GM12878 (cell line): ENCODE measurements around the gene PRKCQ. TPM values are rescaled to one million over a fixed set of nuclear protein-coding genes. Genes with fewer than 3 reads are reported as not detected.

Experiments used
- ATAC-seq: fragments of 200-7000 bp; cut with Tn5 transposase; 3 replicates; pipeline ENCODE4 v1.9.1; 2020; ENCODE audit warnings: mild to moderate bottlenecking, moderate library complexity
- BruUV-seq: library from RNA; stranded (reverse); fragments of 400-500 nt; replicated peaks from 2 replicates; lab custom pipeline; 2021; lab: Mats Ljungman, UMichigan
- CTCF ChIA-PET: fragments of 300-600 bp; sonication (Branson Sonifier 250); formaldehyde crosslinking; extraction: SDS; loops from one replicate; lab custom pipeline; 2021; ENCODE audit warnings: inconsistent platforms; lab: Yijun Ruan, JAX
- POLR2A ChIA-PET: fragments of 350-600 bp; formaldehyde crosslinking; extraction: SDS; loops from one replicate; lab custom pipeline; 2021; ENCODE audit warnings: inconsistent platforms; lab: Charles Lee
- RAD21 ChIA-PET: fragments of 300-600 bp; sonication (Branson Sonifier 250); formaldehyde crosslinking; loops from one replicate; lab custom pipeline; 2023; ENCODE audit warnings: antibody characterized with exemption; ENCODE audit not compliant: unreplicated experiment; lab: Charles Lee
- SMC1A ChIA-PET: fragments of 300-600 bp; sonication (Branson Sonifier 250); formaldehyde crosslinking; loops from one replicate; lab custom pipeline; 2023; ENCODE audit not compliant: unreplicated experiment, uncharacterized antibody; lab: Charles Lee
- DNase-seq: peaks from one replicate; pipeline ENCODE4 v3.0.0-alpha.2; 2011; ENCODE audit warnings: low read depth, low spot score
- FAIRE-seq: peaks from 3 replicates; lab custom pipeline; 2011; peaks lifted over from hg19 to GRCh38; lab: Jason Lieb, UNC
- H2AFZ ChIP-seq: 2 replicates; pipeline ENCODE4 v1.6.0; 2011; ENCODE audit warnings: low read depth, low read length, control low read depth; ENCODE audit not compliant: control insufficient read depth
- H3K27ac ChIP-seq: 2 replicates; pipeline ENCODE4 v1.5.1; 2011; ENCODE audit warnings: control low read depth; ENCODE audit not compliant: control insufficient read depth, insufficient read depth
- H3K27me3 ChIP-seq, 2 experiments: replicated peaks in 1 of 2; 2 replicates each; pipeline versions ENCODE4 v1.6.0 to v1.6.1; 2011; ENCODE audit warnings: low read length in 1 of 2; ENCODE audit not compliant: control insufficient read depth in 2 of 2, insufficient read depth in 2 of 2
- H3K36me3 ChIP-seq, 2 experiments: 2 replicates each; pipeline ENCODE4 v1.5.1; 2011; ENCODE audit warnings: low read length in 1 of 2; ENCODE audit not compliant: control insufficient read depth in 2 of 2, insufficient read depth in 2 of 2
- H3K4me1 ChIP-seq: 2 replicates; pipeline ENCODE4 v1.6.1; 2011; ENCODE audit warnings: mild to moderate bottlenecking, low read length, moderate library complexity, mixed read lengths; ENCODE audit not compliant: control insufficient read depth, insufficient read depth
- H3K4me2 ChIP-seq: 2 replicates; pipeline ENCODE4 v1.6.0; 2011; ENCODE audit warnings: control low read depth; ENCODE audit not compliant: control insufficient read depth, insufficient read depth
- H3K4me3 ChIP-seq: fragments of 200-600 bp; sonication (generic); 2 replicates; pipeline ENCODE4 v1.5.1; 2016
- H3K79me2 ChIP-seq: 2 replicates; pipeline ENCODE4 v1.6.0; 2011; ENCODE audit warnings: low read length; ENCODE audit not compliant: control insufficient read depth, insufficient read depth
- H3K9ac ChIP-seq: 2 replicates; pipeline ENCODE4 v1.8.0; 2011; ENCODE audit warnings: low read length, control low read depth, mixed read lengths; ENCODE audit not compliant: control insufficient read depth, insufficient read depth
- H3K9me3 ChIP-seq: replicated peaks from 3 replicates; pipeline ENCODE4 v1.5.1; 2011; ENCODE audit warnings: mild to moderate bottlenecking, low read length; ENCODE audit not compliant: control insufficient read depth, insufficient read depth
- H4K20me1 ChIP-seq: 2 replicates; pipeline ENCODE4 v1.6.0; 2011; ENCODE audit not compliant: control insufficient read depth, insufficient read depth
- WGBS: methylation state at CpG from one replicate; pipeline ENCODE4 v1.1.6; 2016; ENCODE audit warnings: low lambda C conversion rate; ENCODE audit not compliant: insufficient replicate concordance, insufficient coverage; ENCODE audit errors: missing lambda C conversion rate; 5-methylcytosine and 5-hydroxymethylcytosine counted together
- in situ Hi-C: fragments of 300-500 bp; cut with MboI; formaldehyde crosslinking; loops from 9 replicates; pipeline ENCODE4 v1.14.3; 2018; ENCODE audit warnings: mixed read lengths
- intact Hi-C: fragments of 100-400 bp; cut with micrococcal nuclease; formaldehyde crosslinking; loops from one replicate; pipeline ENCODE4 v1.14.2; 2022; ENCODE audit not compliant: unreplicated experiment
- polyA plus RNA-seq, 11 experiments: library from polyadenylated mRNA; depleted of rRNA in 4 of 11; unstranded in 6 of 11; stranded (reverse) in 5 of 11; fragments of >200 nt; fragmentation: Nextera tagmentation in 4 of 11; fragmentation: Illumina TruSeq in 1 of 11; extraction: Ambion mirVana in 4 of 11; extraction: Trizol in 1 of 11; gene quantifications; 1 replicate in 1 of 11; 2 replicates in 10 of 11; pipeline versions ENCODE4 v1.2.1 to v1.2.3, GENCODE V29; 2011 to 2016; ENCODE audit warnings: inconsistent platforms in 2 of 11, missing spikeins in 2 of 11, low read depth in 1 of 11
- total RNA-seq, 4 experiments: library from RNA; depleted of rRNA in 3 of 4; stranded (reverse); fragments of >200 nt in 3 of 4; fragmentation: Illumina TruSeq in 1 of 4; extraction: Trizol in 1 of 4; gene quantifications; 2 replicates each; pipeline versions ENCODE4 v1.2.1 to v1.2.3, GENCODE V29; 2013 to 2021
- TF ChIP-seq, protein P1 (sequence below), 3 experiments: IDR thresholded peaks in 2 of 3; conservative IDR thresholded peaks in 1 of 3; 2 replicates each; pipeline ENCODE4 v1.5.1; 2011; ENCODE audit warnings: low read depth in 3 of 3, low read length in 3 of 3, mild to moderate bottlenecking in 3 of 3, control low read depth in 2 of 3, moderate library complexity in 2 of 3, inconsistent platforms in 1 of 3, mixed read lengths in 1 of 3; ENCODE audit not compliant: control insufficient read depth in 2 of 3, insufficient read depth in 1 of 3; ENCODE audit errors: extremely low read depth in 1 of 3
- TF ChIP-seq, protein P2 (sequence below): fragments of 450-650 bp; IDR thresholded peaks from 2 replicates; pipeline ENCODE4 v1.6.1; 2018; ENCODE audit warnings: mild to moderate bottlenecking, low read depth, moderate library complexity; ENCODE audit not compliant: partially characterized antibody
- TF ChIP-seq, protein P3 (sequence below): IDR thresholded peaks from 2 replicates; pipeline ENCODE4 v1.6.1; 2012; ENCODE audit warnings: mild to moderate bottlenecking, low read depth, low read length
- TF ChIP-seq, protein P4 (sequence below): fragments of 450-650 bp; formaldehyde crosslinking; IDR thresholded peaks from 2 replicates; pipeline ENCODE4 v1.5.0; 2022; ENCODE audit warnings: mild to moderate bottlenecking, missing genetic modification characterization
- TF ChIP-seq, protein P5 (sequence below): fragments of 450-650 bp; IDR thresholded peaks from 2 replicates; pipeline ENCODE4 v1.6.1; 2017; ENCODE audit warnings: mild to moderate bottlenecking, moderate library complexity

The PRKCQ gene
- total and polyA plus RNA-seq, 10 of the 15 experiments (the other 5 are each of a cell fraction or from before 2014, with no cell fraction given), result 0.26 to 8.9 (median 0.98) TPM

DNA sequence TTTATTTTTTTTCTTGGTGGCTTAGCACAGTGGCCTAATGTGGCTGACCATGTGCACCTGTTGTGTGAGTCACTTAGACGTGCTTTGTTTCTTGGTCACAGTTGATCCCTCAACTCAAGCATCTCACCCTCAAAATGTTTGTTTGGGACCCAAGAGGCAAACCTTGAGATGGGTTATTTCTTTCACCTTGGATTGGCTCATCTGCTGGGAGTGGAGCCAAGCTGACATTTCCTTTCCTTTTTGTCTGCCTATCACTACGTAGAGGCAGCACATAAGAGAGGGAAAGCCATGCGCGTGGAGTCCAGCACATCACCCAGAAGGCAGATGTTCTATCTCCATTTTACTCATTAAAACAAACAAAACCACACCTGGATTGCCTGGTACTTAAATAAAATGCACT lies 6.4 kb upstream of the PRKCQ start:
- ChIA-PET CTCF (interaction anchor here (0.8 to 1.5 kb wide), 6 partner anchors 9 to 140 kb away, joined by 3 to 7 read pairs (median 4); no protein-coding TSS in a partner anchor), SMC1A (interaction anchor here (0.7 to 1.5 kb wide), 6 partner anchors 25 to 141 kb away, joined by 3 to 4 read pairs (median 3); no protein-coding TSS in a partner anchor), RAD21 (no interaction called here), POLR2A (interaction anchor here (0.5 to 0.6 kb wide), 2 partner anchors 25 to 824 kb away, joined by 3 read pairs; partner anchors contain the start of gene SFMBT2)
- no peak overlapping the region for H3K4me3 ChIP-seq
- DNase-seq (no peak), ATAC-seq (no peak), FAIRE-seq (no peak)
- intact Hi-C loops, result loop anchor here (10.0 kb wide), 1 partner anchor 142 kb away; no protein-coding TSS in a partner anchor
- H3K9ac ChIP-seq, result no peak overlapping the region
- no peaks in the 10 kb centered on the region for H3K4me1 ChIP-seq
- no peak overlapping the region for H2AFZ ChIP-seq
- no peaks in the 10 kb centered on the region; a peak in 1 of 4 replicates for H3K27me3 ChIP-seq
- no TSS peak for BruUV-seq
- H3K79me2 ChIP-seq, result no peaks in the 10 kb centered on the region
- H3K4me2 ChIP-seq, result no peak overlapping the region
- WGBS, result 59% methylated on average over 4 of the region's 4 CpGs
- H3K9me3 ChIP-seq, result no peaks in the 10 kb centered on the region
- no peaks in the 10 kb centered on the region for H3K36me3 ChIP-seq
- no peak overlapping the region for H3K27ac ChIP-seq
- in situ Hi-C loops, result no loop called here
- H4K20me1 ChIP-seq, result no peaks in the 10 kb centered on the region
- TF ChIP-seq, protein P1, sequence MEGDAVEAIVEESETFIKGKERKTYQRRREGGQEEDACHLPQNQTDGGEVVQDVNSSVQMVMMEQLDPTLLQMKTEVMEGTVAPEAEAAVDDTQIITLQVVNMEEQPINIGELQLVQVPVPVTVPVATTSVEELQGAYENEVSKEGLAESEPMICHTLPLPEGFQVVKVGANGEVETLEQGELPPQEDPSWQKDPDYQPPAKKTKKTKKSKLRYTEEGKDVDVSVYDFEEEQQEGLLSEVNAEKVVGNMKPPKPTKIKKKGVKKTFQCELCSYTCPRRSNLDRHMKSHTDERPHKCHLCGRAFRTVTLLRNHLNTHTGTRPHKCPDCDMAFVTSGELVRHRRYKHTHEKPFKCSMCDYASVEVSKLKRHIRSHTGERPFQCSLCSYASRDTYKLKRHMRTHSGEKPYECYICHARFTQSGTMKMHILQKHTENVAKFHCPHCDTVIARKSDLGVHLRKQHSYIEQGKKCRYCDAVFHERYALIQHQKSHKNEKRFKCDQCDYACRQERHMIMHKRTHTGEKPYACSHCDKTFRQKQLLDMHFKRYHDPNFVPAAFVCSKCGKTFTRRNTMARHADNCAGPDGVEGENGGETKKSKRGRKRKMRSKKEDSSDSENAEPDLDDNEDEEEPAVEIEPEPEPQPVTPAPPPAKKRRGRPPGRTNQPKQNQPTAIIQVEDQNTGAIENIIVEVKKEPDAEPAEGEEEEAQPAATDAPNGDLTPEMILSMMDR (IDR thresholded peaks at IDR 0.05 in 2 of 3, conservative IDR thresholded peaks at IDR 0.05 in 1 of 3; ENCODE audit: control insufficient read depth in 2 of 3, extremely low read depth in 1 of 3, insufficient read depth in 1 of 3, low read depth in 3 of 3, low read length in 3 of 3), result no peak
- TF ChIP-seq, protein P2, sequence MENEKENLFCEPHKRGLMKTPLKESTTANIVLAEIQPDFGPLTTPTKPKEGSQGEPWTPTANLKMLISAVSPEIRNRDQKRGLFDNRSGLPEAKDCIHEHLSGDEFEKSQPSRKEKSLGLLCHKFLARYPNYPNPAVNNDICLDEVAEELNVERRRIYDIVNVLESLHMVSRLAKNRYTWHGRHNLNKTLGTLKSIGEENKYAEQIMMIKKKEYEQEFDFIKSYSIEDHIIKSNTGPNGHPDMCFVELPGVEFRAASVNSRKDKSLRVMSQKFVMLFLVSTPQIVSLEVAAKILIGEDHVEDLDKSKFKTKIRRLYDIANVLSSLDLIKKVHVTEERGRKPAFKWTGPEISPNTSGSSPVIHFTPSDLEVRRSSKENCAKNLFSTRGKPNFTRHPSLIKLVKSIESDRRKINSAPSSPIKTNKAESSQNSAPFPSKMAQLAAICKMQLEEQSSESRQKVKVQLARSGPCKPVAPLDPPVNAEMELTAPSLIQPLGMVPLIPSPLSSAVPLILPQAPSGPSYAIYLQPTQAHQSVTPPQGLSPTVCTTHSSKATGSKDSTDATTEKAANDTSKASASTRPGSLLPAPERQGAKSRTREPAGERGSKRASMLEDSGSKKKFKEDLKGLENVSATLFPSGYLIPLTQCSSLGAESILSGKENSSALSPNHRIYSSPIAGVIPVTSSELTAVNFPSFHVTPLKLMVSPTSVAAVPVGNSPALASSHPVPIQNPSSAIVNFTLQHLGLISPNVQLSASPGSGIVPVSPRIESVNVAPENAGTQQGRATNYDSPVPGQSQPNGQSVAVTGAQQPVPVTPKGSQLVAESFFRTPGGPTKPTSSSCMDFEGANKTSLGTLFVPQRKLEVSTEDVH, result no peak
- TF ChIP-seq, protein P3, sequence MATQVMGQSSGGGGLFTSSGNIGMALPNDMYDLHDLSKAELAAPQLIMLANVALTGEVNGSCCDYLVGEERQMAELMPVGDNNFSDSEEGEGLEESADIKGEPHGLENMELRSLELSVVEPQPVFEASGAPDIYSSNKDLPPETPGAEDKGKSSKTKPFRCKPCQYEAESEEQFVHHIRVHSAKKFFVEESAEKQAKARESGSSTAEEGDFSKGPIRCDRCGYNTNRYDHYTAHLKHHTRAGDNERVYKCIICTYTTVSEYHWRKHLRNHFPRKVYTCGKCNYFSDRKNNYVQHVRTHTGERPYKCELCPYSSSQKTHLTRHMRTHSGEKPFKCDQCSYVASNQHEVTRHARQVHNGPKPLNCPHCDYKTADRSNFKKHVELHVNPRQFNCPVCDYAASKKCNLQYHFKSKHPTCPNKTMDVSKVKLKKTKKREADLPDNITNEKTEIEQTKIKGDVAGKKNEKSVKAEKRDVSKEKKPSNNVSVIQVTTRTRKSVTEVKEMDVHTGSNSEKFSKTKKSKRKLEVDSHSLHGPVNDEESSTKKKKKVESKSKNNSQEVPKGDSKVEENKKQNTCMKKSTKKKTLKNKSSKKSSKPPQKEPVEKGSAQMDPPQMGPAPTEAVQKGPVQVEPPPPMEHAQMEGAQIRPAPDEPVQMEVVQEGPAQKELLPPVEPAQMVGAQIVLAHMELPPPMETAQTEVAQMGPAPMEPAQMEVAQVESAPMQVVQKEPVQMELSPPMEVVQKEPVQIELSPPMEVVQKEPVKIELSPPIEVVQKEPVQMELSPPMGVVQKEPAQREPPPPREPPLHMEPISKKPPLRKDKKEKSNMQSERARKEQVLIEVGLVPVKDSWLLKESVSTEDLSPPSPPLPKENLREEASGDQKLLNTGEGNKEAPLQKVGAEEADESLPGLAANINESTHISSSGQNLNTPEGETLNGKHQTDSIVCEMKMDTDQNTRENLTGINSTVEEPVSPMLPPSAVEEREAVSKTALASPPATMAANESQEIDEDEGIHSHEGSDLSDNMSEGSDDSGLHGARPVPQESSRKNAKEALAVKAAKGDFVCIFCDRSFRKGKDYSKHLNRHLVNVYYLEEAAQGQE, result no peak
- TF ChIP-seq, protein P4, sequence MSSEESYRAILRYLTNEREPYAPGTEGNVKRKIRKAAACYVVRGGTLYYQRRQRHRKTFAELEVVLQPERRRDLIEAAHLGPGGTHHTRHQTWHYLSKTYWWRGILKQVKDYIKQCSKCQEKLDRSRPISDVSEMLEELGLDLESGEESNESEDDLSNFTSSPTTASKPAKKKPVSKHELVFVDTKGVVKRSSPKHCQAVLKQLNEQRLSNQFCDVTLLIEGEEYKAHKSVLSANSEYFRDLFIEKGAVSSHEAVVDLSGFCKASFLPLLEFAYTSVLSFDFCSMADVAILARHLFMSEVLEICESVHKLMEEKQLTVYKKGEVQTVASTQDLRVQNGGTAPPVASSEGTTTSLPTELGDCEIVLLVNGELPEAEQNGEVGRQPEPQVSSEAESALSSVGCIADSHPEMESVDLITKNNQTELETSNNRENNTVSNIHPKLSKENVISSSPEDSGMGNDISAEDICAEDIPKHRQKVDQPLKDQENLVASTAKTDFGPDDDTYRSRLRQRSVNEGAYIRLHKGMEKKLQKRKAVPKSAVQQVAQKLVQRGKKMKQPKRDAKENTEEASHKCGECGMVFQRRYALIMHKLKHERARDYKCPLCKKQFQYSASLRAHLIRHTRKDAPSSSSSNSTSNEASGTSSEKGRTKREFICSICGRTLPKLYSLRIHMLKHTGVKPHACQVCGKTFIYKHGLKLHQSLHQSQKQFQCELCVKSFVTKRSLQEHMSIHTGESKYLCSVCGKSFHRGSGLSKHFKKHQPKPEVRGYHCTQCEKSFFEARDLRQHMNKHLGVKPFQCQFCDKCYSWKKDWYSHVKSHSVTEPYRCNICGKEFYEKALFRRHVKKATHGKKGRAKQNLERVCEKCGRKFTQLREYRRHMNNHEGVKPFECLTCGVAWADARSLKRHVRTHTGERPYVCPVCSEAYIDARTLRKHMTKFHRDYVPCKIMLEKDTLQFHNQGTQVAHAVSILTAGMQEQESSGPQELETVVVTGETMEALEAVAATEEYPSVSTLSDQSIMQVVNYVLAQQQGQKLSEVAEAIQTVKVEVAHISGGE (CRISPR knock-in tag), result no peak
- TF ChIP-seq, protein P5, sequence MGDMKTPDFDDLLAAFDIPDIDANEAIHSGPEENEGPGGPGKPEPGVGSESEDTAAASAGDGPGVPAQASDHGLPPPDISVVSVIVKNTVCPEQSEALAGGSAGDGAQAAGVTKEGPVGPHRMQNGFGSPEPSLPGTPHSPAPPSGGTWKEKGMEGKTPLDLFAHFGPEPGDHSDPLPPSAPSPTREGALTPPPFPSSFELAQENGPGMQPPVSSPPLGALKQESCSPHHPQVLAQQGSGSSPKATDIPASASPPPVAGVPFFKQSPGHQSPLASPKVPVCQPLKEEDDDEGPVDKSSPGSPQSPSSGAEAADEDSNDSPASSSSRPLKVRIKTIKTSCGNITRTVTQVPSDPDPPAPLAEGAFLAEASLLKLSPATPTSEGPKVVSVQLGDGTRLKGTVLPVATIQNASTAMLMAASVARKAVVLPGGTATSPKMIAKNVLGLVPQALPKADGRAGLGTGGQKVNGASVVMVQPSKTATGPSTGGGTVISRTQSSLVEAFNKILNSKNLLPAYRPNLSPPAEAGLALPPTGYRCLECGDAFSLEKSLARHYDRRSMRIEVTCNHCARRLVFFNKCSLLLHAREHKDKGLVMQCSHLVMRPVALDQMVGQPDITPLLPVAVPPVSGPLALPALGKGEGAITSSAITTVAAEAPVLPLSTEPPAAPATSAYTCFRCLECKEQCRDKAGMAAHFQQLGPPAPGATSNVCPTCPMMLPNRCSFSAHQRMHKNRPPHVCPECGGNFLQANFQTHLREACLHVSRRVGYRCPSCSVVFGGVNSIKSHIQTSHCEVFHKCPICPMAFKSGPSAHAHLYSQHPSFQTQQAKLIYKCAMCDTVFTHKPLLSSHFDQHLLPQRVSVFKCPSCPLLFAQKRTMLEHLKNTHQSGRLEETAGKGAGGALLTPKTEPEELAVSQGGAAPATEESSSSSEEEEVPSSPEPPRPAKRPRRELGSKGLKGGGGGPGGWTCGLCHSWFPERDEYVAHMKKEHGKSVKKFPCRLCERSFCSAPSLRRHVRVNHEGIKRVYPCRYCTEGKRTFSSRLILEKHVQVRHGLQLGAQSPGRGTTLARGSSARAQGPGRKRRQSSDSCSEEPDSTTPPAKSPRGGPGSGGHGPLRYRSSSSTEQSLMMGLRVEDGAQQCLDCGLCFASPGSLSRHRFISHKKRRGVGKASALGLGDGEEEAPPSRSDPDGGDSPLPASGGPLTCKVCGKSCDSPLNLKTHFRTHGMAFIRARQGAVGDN, result no peak
